IMR-90 (cell line): ENCODE data around the gene PEA15. TPM values are rescaled to one million over a fixed set of nuclear protein-coding genes. Genes with fewer than 3 reads are reported as not detected.

Experiments
- ATAC-seq: fragments of 200-7000 bp; cut with Tn5 transposase; 2 replicates; pipeline ENCODE4 v1.9.1; 2020; ENCODE audit warnings: low read depth, mild to moderate bottlenecking, moderate library complexity
- BruUV-seq: library from RNA; stranded (reverse); fragments of 400-500 nt; replicated peaks from 2 replicates; lab custom pipeline; 2021; lab: Mats Ljungman, UMichigan
- CTCF ChIA-PET: fragments of 300-600 bp; formaldehyde crosslinking; extraction: SDS; loops from one replicate; lab custom pipeline; 2021; ENCODE audit warnings: antibody characterized with exemption; lab: Yijun Ruan, JAX
- POLR2A ChIA-PET: fragments of 300-600 bp; sonication (Branson Sonifier 250); formaldehyde crosslinking; loops from one replicate; lab custom pipeline; 2022; ENCODE audit warnings: antibody characterized with exemption; ENCODE audit not compliant: unreplicated experiment; lab: Charles Lee
- DNase-seq: peaks from one replicate; pipeline ENCODE4 v3.0.0; 2013
- H2AFZ ChIP-seq: replicated peaks from 2 replicates; pipeline ENCODE3; 2013; ENCODE audit warnings: low read length, mild to moderate bottlenecking; ENCODE audit not compliant: poor library complexity
- H2AK5ac ChIP-seq: 2 replicates; pipeline ENCODE4 v1.6.1; 2013; ENCODE audit warnings: low read depth, low read length, inconsistent platforms
- H2AK9ac ChIP-seq: replicated peaks from 2 replicates; pipeline ENCODE3; 2013; ENCODE audit warnings: mild to moderate bottlenecking, low read depth, low read length, moderate library complexity; ENCODE audit not compliant: poor library complexity
- H2BK120ac ChIP-seq: 2 replicates; pipeline ENCODE4 v1.6.1; 2013; ENCODE audit warnings: low read depth, low read length, inconsistent platforms
- H2BK15ac ChIP-seq: 3 replicates; pipeline ENCODE4 v1.6.1; 2013; ENCODE audit warnings: low read depth, low read length, inconsistent platforms
- H2BK20ac ChIP-seq: 2 replicates; pipeline ENCODE4 v1.6.1; 2013; ENCODE audit warnings: low read depth, mild to moderate bottlenecking, inconsistent platforms, low read length, moderate library complexity
- H2BK5ac ChIP-seq: 2 replicates; pipeline ENCODE4 v1.6.1; 2013; ENCODE audit warnings: mild to moderate bottlenecking, low read depth, low read length, inconsistent platforms; ENCODE audit not compliant: poor library complexity, severe bottlenecking
- H3K14ac ChIP-seq: replicated peaks from 2 replicates; pipeline ENCODE4 v1.6.1; 2013; ENCODE audit warnings: low read depth, low read length, inconsistent platforms
- H3K18ac ChIP-seq: 2 replicates; pipeline ENCODE4 v1.6.1; 2013; ENCODE audit warnings: low read depth, low read length, control low read depth
- H3K23ac ChIP-seq: 2 replicates; pipeline ENCODE4 v1.6.1; 2013; ENCODE audit warnings: low read depth, low read length, inconsistent platforms
- H3K27ac ChIP-seq: 2 replicates; pipeline ENCODE4 v1.5.1; 2013; ENCODE audit warnings: mild to moderate bottlenecking, control low read depth, low read length; ENCODE audit not compliant: insufficient read depth
- H3K27me3 ChIP-seq: 2 replicates; pipeline ENCODE4 v1.6.1; 2013; ENCODE audit warnings: low read length; ENCODE audit not compliant: control insufficient read depth, insufficient read depth
- H3K36me3 ChIP-seq: 2 replicates; pipeline ENCODE4 v1.6.1; 2013; ENCODE audit warnings: low read length, mixed read lengths; ENCODE audit not compliant: control insufficient read depth, insufficient read depth
- H3K4ac ChIP-seq: 2 replicates; pipeline ENCODE4 v1.6.1; 2013; ENCODE audit warnings: low read depth, low read length, inconsistent platforms
- H3K4me1 ChIP-seq: 2 replicates; pipeline ENCODE4 v1.6.1; 2013; ENCODE audit warnings: low read length, mixed read lengths; ENCODE audit not compliant: control insufficient read depth, insufficient read depth
- H3K4me2 ChIP-seq: 2 replicates; pipeline ENCODE4 v1.6.1; 2013; ENCODE audit warnings: low read depth, mild to moderate bottlenecking, control low read depth, low read length, moderate library complexity
- H3K4me3 ChIP-seq: 2 replicates; pipeline ENCODE4 v1.5.1; 2013; ENCODE audit warnings: low read depth, mild to moderate bottlenecking, control low read depth, low read length, moderate library complexity; ENCODE audit not compliant: insufficient read depth
- H3K56ac ChIP-seq: 2 replicates; pipeline ENCODE4 v1.6.1; 2013; ENCODE audit warnings: low read length, inconsistent platforms; ENCODE audit not compliant: insufficient read depth; ENCODE audit errors: extremely low read depth
- H3K79me1 ChIP-seq, 2 experiments: 2 replicates each; pipeline ENCODE4 v1.6.1; 2013; ENCODE audit warnings: low read length in 2 of 2, inconsistent platforms in 1 of 2, low read depth in 1 of 2
- H3K9ac ChIP-seq: 2 replicates; pipeline ENCODE4 v1.6.1; 2013; ENCODE audit warnings: low read depth, low read length, control low read depth
- H3K9me1 ChIP-seq: 2 replicates; pipeline ENCODE4 v1.6.1; 2013; ENCODE audit warnings: low read length, inconsistent platforms; ENCODE audit not compliant: insufficient read depth
- H3K9me3 ChIP-seq: 2 replicates; pipeline ENCODE4 v1.6.1; 2013; ENCODE audit warnings: low read length; ENCODE audit not compliant: control insufficient read depth, insufficient read depth
- H4K20me1 ChIP-seq: 2 replicates; pipeline ENCODE4 v1.6.1; 2013; ENCODE audit warnings: low read length, inconsistent platforms; ENCODE audit not compliant: insufficient read depth
- H4K5ac ChIP-seq: 2 replicates; pipeline ENCODE4 v1.6.1; 2013; ENCODE audit warnings: mild to moderate bottlenecking, low read depth, low read length, control low read depth
- H4K8ac ChIP-seq, 2 experiments: 2 replicates each; pipeline ENCODE4 v1.6.1; 2013; ENCODE audit warnings: low read depth in 2 of 2, low read length in 2 of 2, control low read depth in 1 of 2, inconsistent platforms in 1 of 2
- H4K91ac ChIP-seq: 2 replicates; pipeline ENCODE4 v1.6.1; 2013; ENCODE audit warnings: low read depth, low read length, inconsistent platforms; ENCODE audit not compliant: insufficient read depth
- BHLHE40 ChIP-seq: fragments of 150-350 bp; IDR thresholded peaks from 2 replicates; pipeline ENCODE4 v1.6.1; 2016; ENCODE audit warnings: mild to moderate bottlenecking, low read depth, low read length
- CHD1 ChIP-seq: IDR thresholded peaks from 2 replicates; pipeline ENCODE4 v1.6.1; 2012; ENCODE audit warnings: low read depth, low read length, improper control_type of control experiment
- MAFK ChIP-seq: IDR thresholded peaks from 2 replicates; pipeline ENCODE4 v1.6.1; 2012; ENCODE audit warnings: low read depth, low read length, improper control_type of control experiment
- MXI1 ChIP-seq: IDR thresholded peaks from 2 replicates; pipeline ENCODE4 v1.6.1; 2012; ENCODE audit warnings: low read depth, mild to moderate bottlenecking, low read length, moderate library complexity, borderline replicate concordance
- NFE2L2 ChIP-seq: fragments of 150-350 bp; IDR thresholded peaks from 2 replicates; pipeline ENCODE4 v1.6.1; 2016; ENCODE audit warnings: low read depth, mild to moderate bottlenecking, low read length
- POLR2A ChIP-seq: IDR thresholded peaks from 2 replicates; pipeline ENCODE4 v1.6.1; 2012; ENCODE audit warnings: mild to moderate bottlenecking, low read depth, low read length
- RCOR1 ChIP-seq: IDR thresholded peaks from 2 replicates; pipeline ENCODE4 v1.6.1; 2012; ENCODE audit warnings: mild to moderate bottlenecking, low read length, improper control_type of control experiment; ENCODE audit not compliant: insufficient replicate concordance
- RFX5 ChIP-seq: IDR thresholded peaks from 2 replicates; pipeline ENCODE4 v1.8.0; 2012; ENCODE audit warnings: low read depth, mild to moderate bottlenecking, low read length, moderate library complexity
- SMC3 ChIP-seq: fragments of 150-350 bp; IDR thresholded peaks from 2 replicates; pipeline ENCODE4 v1.6.1; 2016; ENCODE audit warnings: low read depth, mild to moderate bottlenecking, antibody characterized with exemption, low read length, moderate library complexity
- USF2 ChIP-seq: fragments of 150-350 bp; IDR thresholded peaks from 2 replicates; pipeline ENCODE4 v1.6.1; 2017; ENCODE audit warnings: mild to moderate bottlenecking, antibody characterized with exemption, low read length, low read depth
- WGBS, 2 experiments: methylation state at CpG; one replicate each; pipeline versions ENCODE4 v1.1.5 to v1.1.7; 2013; ENCODE audit warnings: missing lambda C conversion rate in 2 of 2; ENCODE audit not compliant: insufficient read length in 1 of 2; ENCODE audit errors: extremely low coverage in 2 of 2; 5-methylcytosine and 5-hydroxymethylcytosine counted together
- dilution Hi-C: fragments of 300-500 bp; cut with HindIII; formaldehyde crosslinking; loops from one replicate; pipeline ENCODE4 v1.14.3; 2018; ENCODE audit warnings: low sequenced_read_pairs; ENCODE audit not compliant: unreplicated experiment
- in situ Hi-C: fragments of 300-500 bp; cut with MboI; formaldehyde crosslinking; loops from 3 replicates; pipeline ENCODE4 v1.14.3; 2019; ENCODE audit warnings: low sequenced_read_pairs, inconsistent platforms, mixed read lengths
- intact Hi-C: fragments of 100-400 bp; cut with micrococcal nuclease; formaldehyde crosslinking; loops from 2 replicates; pipeline ENCODE4 v1.10.0; 2022
- polyA plus RNA-seq, 3 experiments: library from polyadenylated mRNA; depleted of rRNA; stranded (reverse); fragments of >200 nt; gene quantifications; 2 replicates each; pipeline ENCODE4 v1.2.3, GENCODE V29; 2012; ENCODE audit warnings: low replicate concordance in 1 of 3
- total RNA-seq: library from RNA; depleted of rRNA; stranded (reverse); fragments of >200 nt; gene quantifications from 2 replicates; pipeline ENCODE4 v1.2.3, GENCODE V29; 2012
- TF ChIP-seq, protein P1 (sequence below): fragments of 150-350 bp; IDR thresholded peaks from 2 replicates; pipeline ENCODE4 v1.6.1; 2016; ENCODE audit warnings: low read depth, mild to moderate bottlenecking, low read length, moderate library complexity, borderline replicate concordance

The PEA15 gene
- total and polyA plus RNA-seq, 2 of the 4 experiments (the other 2 are of a cell fraction): 296 to 754 TPM

GRCh38 chr1:160204526-160205241, 500 bp upstream of the PEA15 start:
- Histone ChIP-seq H3K9me3 (no peaks in the 10 kb centered on the region), H3K9ac (peak overlapping the region; percentile 58), H3K4me2 (peak overlapping the region; percentile 82), H3K4ac (peak overlapping the region; percentile 90), H3K79me1 (peaks cover 9 to 51% of the 10 kb centered on the region in 2 experiments), H2BK20ac (peak overlapping the region; percentile 86), H3K27ac (peak overlapping the region; percentile 38), H3K36me3 (peaks cover 21% of the 10 kb centered on the region), H3K56ac (peak overlapping the region; percentile 43; the same call in 1 of the 2 replicates), H4K8ac (peak overlapping the region; percentile 79 to 98), H2AK5ac (peak overlapping the region; percentile 59), H4K20me1 (peaks cover 37% of the 10 kb centered on the region), H2BK5ac (peak overlapping the region; percentile 14), H3K27me3 (no peaks in the 10 kb centered on the region; the same call in 1 of the 2 replicates), H2BK15ac (peak overlapping the region; percentile 72; the same call in 1 of the 3 replicates), H2BK120ac (peak overlapping the region; percentile 88), H3K18ac (peak overlapping the region; percentile 55), H4K91ac (peak overlapping the region; percentile 89), H4K5ac (peak overlapping the region; percentile 79), H3K14ac (peak overlapping the region; percentile 87), H3K4me1 (peaks cover 36% of the 10 kb centered on the region), H3K9me1 (peaks cover 38% of the 10 kb centered on the region), H2AK9ac (peak overlapping the region; percentile 93), H3K23ac (peak overlapping the region; percentile 29; the same call in 1 of the 2 replicates), H3K4me3 (peak overlapping the region; percentile 38), H2AFZ (peak overlapping the region; percentile 90)
- WGBS, 2 experiments: no CpG with 5 or more reads among the region's 7 CpGs
- ChIA-PET POLR2A (no interaction called here), CTCF (interaction anchor here (0.5 kb wide), 1 partner anchor 1844 kb away, joined by 3 read pairs; no protein-coding TSS in a partner anchor)
- intact Hi-C loops: no loop called here
- BruUV-seq: no TSS peak
- ATAC-seq (no peak), DNase-seq (no peak)
- TF ChIP-seq BHLHE40: no peak
- no peak for TF ChIP-seq POLR2A
- no peak for TF ChIP-seq USF2
- no peak for TF ChIP-seq SMC3
- TF ChIP-seq NFE2L2: no peak
- TF ChIP-seq, protein P1, sequence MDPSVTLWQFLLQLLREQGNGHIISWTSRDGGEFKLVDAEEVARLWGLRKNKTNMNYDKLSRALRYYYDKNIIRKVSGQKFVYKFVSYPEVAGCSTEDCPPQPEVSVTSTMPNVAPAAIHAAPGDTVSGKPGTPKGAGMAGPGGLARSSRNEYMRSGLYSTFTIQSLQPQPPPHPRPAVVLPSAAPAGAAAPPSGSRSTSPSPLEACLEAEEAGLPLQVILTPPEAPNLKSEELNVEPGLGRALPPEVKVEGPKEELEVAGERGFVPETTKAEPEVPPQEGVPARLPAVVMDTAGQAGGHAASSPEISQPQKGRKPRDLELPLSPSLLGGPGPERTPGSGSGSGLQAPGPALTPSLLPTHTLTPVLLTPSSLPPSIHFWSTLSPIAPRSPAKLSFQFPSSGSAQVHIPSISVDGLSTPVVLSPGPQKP: no peak
- TF ChIP-seq RFX5: no peak
- no peak for TF ChIP-seq RCOR1
- no peak for TF ChIP-seq CHD1
- TF ChIP-seq MXI1: no peak
- TF ChIP-seq MAFK: no peak
- dilution Hi-C loops: no loop called here
- in situ Hi-C loops: no loop called here
